Measurements from ENCODE around the gene ANTXR1.

DNA sequence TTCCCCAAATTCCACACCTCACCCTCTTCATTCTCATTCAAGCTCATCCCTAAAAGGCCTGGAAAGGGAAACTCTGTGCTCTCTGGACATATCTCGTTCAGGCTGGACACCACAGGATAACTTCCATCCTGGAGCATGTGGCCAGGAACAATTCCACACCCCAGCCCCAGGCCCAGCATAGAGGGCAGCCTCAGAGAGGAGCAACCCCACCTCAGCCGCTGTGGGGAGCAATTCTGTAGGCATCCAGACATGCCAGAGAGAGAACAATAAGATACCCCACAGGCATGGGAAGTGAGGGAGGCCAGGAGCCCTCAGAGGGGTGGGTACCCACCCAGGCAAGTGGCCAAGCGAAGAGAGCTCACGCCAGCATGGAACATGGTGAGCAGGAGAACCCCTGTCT, 230.7 kb downstream of the ANTXR1 start:
- no peak for TF ChIP-seq POLR2AphosphoS5 (IDR thresholded peaks at IDR 0.05; ENCODE audit: low read depth, low read length)
- no peak for TF ChIP-seq PAX5 (IDR thresholded peaks at IDR 0.05; ENCODE audit: insufficient read depth, low read length, severe bottlenecking)
- no peak for TF ChIP-seq POLR2A (IDR thresholded peaks at IDR 0.05; ENCODE audit: low read depth, low read length)
- no peak for TF ChIP-seq TAF1 (IDR thresholded peaks at IDR 0.05; ENCODE audit: low read depth, low read length)
